GM12872 (cell line): ENCODE results near the gene STX8.

Source experiments
- CTCF ChIP-seq: IDR thresholded peaks from 3 replicates; pipeline ENCODE4 v1.5.1; 2011; ENCODE audit warnings: low read depth, mild to moderate bottlenecking, low read length, moderate library complexity; ENCODE audit not compliant: insufficient read depth

The STX8 gene

GRCh38 chr17:9254841-9255240 is 320.8 kb downstream of the STX8 start:
- TF ChIP-seq CTCF = no peak

DNA sequence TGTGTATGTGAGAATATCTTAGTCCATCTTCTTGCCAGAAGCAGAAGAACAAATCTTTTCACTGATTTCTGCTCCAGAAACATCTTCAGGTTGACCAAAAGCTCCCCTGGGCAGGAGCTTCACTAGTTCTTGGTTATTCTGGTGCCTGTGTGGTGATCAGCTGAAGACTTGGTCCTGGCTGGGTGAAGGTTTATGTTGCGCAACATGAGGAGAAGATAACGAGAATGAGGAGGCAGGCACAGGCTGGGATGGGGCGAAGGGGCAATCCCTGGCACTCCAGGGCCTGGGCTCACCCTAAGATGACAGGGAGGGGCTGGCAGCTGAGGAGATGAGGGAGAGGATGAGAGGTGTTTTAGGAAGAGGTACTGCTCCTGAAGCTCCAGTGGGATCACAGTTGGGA is 322.3 kb downstream of the STX8 start:
- no peak for TF ChIP-seq CTCF

DNA sequence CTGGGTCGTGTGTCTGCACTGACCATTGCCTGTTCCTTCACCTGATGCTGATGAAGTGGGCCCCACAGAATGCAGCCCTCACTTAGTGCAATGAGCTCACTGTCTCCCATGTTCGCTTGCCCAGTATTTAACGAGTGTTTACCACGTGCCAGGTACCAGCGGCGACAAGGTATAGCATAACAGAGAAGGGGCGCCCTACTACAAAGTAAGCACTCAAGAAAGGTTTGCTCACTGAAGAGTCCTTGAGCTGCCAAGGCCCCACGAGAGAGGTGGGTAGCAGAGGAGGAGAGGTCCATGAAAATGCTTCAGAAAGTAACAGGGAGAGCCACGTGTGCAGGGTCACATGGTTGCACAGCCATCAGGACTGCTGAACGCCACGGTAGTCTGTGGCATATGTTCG is 324.3 kb downstream of the STX8 start:
- TF ChIP-seq CTCF = no peak

GRCh38 chr17:9249245-9249953 is 326.2 kb downstream of the STX8 start:
- TF ChIP-seq CTCF = no peak

GRCh38 chr17:9247401-9247938 is 328.1 kb downstream of the STX8 start:
- TF ChIP-seq CTCF = no peak

DNA sequence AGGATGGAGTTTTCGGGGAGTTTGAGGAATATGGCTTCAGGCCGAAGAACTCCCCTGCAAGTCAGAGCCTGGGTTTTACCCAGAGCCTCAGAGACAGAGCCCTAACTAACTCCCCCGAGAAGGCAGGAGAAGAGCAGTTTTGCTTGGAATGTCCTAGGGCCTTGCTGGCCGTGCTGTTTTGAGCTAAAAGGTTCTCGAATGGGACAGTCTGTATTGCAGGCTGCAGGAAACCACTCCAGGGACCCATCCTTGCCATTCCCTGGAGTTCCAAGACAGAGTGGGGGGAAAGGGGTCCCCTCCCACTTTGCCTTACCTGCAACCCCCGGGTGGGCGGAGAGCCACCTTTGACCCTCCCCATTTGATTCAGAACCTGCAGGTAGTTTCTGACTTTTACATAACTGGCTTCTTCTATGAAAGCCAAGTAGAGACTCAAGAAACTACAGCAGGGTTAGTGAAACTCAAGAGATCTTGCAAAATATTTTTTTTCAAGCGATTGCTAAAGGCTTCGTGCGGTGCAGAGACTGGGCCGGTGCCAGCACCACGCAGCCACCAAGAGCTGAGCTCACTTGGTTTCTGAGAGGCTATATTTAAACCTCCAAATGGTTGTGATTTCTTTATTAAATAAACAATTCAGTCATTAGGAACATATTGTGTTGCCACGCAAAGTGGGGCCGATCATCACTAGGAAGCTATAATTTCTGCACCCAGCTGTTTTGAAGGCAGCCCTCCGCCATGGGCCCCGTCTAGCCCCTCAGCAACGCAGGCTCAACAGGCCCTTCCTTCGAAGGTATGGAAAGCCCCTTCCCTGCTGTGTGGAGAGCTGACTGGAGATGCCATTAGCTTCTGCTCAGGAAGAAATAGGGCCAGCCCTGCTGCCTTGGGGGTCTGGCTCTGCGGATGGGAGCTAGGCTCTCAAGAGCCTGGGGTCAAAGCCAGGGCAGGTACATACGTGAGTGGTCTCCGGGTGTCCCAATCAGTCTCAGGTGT is 331.3 kb downstream of the STX8 start:
- TF ChIP-seq CTCF = no peak

DNA sequence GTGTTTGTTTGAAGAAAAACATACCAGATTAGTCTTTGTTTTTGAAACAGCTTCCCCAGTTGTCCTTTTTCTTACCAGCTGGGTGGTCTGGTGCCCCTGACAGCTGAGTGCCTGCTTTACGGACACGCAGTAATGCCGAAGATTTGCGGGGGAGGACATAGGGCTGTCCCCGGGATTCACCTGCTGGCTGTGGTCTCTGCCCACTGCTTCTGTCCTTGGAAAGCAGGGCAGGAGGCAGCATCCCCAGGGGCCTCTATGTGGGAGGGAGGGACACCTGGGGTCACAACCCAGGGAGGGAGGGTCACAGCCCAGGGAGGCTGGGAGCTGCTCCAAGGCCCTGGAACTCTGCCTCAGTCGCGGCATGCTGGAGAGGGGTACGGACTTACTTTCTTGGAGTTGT is 332.6 kb downstream of the STX8 start:
- TF ChIP-seq CTCF = no peak
